Epithelial cell of proximal tubule (primary cell): ENCODE measurements around the gene SLC49A3. TPM values are rescaled to one million over a fixed set of nuclear protein-coding genes. Genes with fewer than 3 reads are reported as not detected.

Experiments used
- DNase-seq: peaks from one replicate; pipeline ENCODE4 v3.0.0-alpha.2; 2011; ENCODE audit warnings: low read depth
- H3K4me3 ChIP-seq: 2 replicates; pipeline ENCODE4 v1.5.1; 2011; ENCODE audit warnings: low read depth, mild to moderate bottlenecking, low read length
- CTCF ChIP-seq: conservative IDR thresholded peaks from 2 replicates; pipeline ENCODE4 v1.5.1; 2012; ENCODE audit warnings: low read depth, mild to moderate bottlenecking, low read length
- total RNA-seq: library from RNA; depleted of rRNA; stranded (reverse); fragments of >200 nt; gene quantifications from 2 replicates; pipeline ENCODE4 v1.2.3, GENCODE V29; 2015

SLC49A3 gene
- total RNA-seq, 1 donor from 2014 or later: 4.1 TPM

GRCh38 chr4:681736-682451, 7.1 kb downstream of the SLC49A3 start:
- TF ChIP-seq CTCF: no peak
- peak overlapping the region; percentile 39 for H3K4me3 ChIP-seq
- DNase-seq: no peak

GRCh38 chr4:680928-681645, 7.9 kb downstream of the SLC49A3 start:
- peak overlapping the region; percentile 53 for H3K4me3 ChIP-seq
- TF ChIP-seq CTCF: no peak
- no peak for DNase-seq

GRCh38 chr4:680551-680927, 8.4 kb downstream of the SLC49A3 start:
- peak overlapping the region; percentile 53 for H3K4me3 ChIP-seq
- no peak for TF ChIP-seq CTCF
- DNase-seq: no peak

- no peak overlapping the region for H3K4me3 ChIP-seq
- DNase-seq: no peak
- TF ChIP-seq CTCF: no peak
Measured at GRCh38 chr4:680091-680490, 8.9 kb downstream of the SLC49A3 start.

GRCh38 chr4:679629-680028, 9.3 kb downstream of the SLC49A3 start:
- H3K4me3 ChIP-seq: no peak overlapping the region
- TF ChIP-seq CTCF: no peak
- no peak for DNase-seq

GRCh38 chr4:679104-679481, 9.9 kb downstream of the SLC49A3 start:
- no peak overlapping the region for H3K4me3 ChIP-seq
- no peak for TF ChIP-seq CTCF
- DNase-seq: no peak
